ENCODE results near the gene SOX3.

The SOX3 gene

DNA sequence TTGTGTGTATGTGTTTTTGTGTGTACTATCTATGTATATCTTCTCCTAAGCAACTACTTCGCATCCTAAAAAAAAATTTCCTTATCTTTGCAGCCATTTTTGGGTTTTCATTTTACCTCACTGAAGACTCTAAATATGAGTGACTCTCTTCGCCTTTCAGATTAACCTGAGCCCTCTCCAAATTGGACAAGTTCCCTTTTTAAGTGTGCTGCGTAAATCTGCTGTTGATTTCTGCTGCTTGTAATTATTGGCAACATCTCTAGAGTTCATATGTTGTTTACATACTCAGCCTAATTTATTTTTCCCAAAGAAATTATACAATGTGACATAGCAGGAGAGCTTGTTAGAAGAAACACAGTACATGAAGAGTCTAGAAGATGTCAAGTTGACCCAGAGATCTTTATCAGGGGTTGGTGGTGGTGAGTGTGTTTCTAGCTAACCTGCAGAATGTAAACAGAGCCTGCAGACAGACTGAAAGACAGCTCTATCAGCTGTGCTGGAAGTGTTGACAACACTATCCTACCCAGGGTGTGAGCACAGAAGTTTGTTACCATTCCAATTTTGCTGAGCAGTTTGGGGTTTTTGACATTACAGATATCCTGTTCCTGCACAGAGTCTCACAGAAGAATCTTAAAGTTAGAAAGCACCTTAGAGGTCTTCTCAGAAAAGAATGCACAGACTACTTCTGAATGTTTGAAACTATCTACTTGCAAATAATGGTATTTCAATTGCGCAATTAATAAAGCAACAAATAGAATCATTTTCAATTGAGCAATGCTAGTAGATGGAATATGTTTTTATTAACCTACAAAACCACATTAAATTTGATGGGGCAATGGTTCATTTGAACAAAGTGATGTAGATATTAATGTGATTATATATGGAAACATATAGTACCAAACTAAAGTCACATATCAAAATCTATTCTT is 12.5 kb downstream of the SOX3 start:
- no peak for DNase-seq

DNA sequence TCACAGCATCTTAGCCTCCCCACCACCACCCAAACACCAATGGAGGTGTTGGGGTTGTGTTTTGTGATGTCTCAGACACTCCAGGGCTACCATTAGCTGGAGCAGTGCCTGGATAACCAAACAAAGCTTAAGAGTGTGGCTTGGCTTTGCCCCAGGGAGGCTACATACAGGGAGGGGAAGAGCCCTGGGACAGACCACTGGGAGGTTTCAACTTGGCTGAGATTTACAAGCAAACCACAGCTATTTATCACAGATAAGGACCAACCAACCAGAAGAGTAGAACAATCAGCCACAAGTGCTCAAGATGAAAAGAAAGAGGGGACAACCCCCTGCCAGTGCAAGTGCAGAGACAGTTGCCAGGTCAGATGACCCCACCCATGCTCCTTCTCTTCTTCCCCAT is 24.1 kb downstream of the SOX3 start:
- DNase-seq = no peak

DNA sequence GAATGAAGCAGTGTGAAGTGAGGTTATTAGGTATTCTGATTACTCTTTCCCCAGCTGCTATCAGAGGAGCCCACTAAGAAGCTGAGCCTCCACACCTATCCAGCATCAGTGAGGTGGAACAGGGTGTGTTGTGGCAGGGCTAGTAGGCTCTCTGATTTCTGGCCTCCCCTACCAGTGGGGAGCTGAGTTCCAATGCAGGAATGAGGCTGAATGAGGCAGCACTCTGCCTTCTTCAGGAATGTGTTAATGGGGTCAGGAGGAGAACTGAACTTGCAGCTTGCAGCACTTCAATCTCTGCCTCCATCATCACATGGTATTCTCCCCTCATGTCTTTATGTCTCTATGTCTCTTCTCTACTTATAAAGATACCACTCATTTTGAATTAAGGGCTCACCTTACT is 26.9 kb downstream of the SOX3 start:
- no peak for DNase-seq

DNA sequence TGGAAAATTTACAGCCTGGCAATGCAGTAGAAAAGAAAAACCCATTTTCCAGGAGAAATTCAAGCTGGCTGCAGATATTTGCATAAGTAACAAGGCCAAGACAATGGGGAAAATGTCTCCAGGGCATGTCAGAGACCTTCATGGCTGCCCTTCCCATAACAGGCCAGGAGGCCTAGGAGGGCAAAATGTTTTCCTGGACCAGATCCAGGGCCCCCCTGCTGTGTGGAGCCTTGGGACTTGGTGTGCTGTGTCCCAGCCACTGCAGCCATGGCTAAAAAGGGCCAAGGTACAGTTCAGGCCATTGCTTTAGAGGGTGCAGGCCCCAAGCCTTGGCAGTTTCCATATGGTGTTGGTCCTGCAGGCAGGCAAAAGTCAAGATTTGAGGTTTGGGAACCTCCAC is 29.8 kb downstream of the SOX3 start:
- no peak for DNase-seq

- DNase-seq = no peak
These were observed 37.7 kb downstream of the SOX3 start for GRCh38 chrX:140467211-140467610.
